IPS-15b (cell line): Measurements from ENCODE around the gene XPNPEP3.
"Not testable (repeated sequence)": the region's sequence is repeated elsewhere in the genome, so short reads cannot be mapped to it uniquely, and the experiment has no call there.

Experiments
- H3K27me3 ChIP-seq: one replicate; pipeline ENCODE4 v1.6.1; 2013; ENCODE audit warnings: low read length; ENCODE audit not compliant: control insufficient read depth, insufficient read depth
- H3K36me3 ChIP-seq: one replicate; pipeline ENCODE4 v1.6.1; 2013; ENCODE audit warnings: low read length; ENCODE audit not compliant: control insufficient read depth, insufficient read depth
- H3K4me1 ChIP-seq: one replicate; pipeline ENCODE4 v1.6.1; 2013; ENCODE audit warnings: mild to moderate bottlenecking, low read length; ENCODE audit not compliant: control insufficient read depth, insufficient read depth
- H3K4me3 ChIP-seq: one replicate; pipeline ENCODE4 v1.5.1; 2013; ENCODE audit warnings: low read depth, low read length
- H3K9ac ChIP-seq: one replicate; pipeline ENCODE4 v1.6.1; 2013; ENCODE audit warnings: low read depth, mild to moderate bottlenecking, low read length
- H3K9me3 ChIP-seq: one replicate; pipeline ENCODE4 v1.6.1; 2013; ENCODE audit warnings: mild to moderate bottlenecking, low read length; ENCODE audit not compliant: control insufficient read depth, insufficient read depth

The XPNPEP3 gene

DNA sequence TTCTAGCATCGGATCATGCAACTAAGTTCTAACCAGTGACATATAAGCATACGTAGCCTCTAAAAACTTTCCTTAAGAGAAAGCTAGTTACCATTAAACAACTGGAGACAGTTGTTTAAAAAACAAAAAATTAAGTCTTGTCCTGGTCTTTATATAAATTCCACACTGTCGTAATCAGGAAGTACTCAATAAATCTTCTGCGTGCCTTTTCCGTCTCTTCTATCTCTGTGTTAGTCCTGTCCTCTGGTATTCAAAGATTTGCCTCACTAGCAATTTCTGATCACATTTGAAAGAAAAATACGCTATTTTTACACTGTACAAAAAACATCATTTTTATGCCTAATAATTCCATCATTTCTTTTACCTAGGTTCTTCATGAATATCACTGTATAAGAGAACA is 27.8 kb upstream of the XPNPEP3 start:
- peaks cover 4% of the 10 kb centered on the region for H3K4me1 ChIP-seq
- no peak overlapping the region for H3K9ac ChIP-seq
- no peak overlapping the region for H3K4me3 ChIP-seq
- H3K36me3 ChIP-seq = peaks cover 6% of the 10 kb centered on the region
- H3K27me3 ChIP-seq = no peaks in the 10 kb centered on the region
- no peaks in the 10 kb centered on the region for H3K9me3 ChIP-seq

DNA sequence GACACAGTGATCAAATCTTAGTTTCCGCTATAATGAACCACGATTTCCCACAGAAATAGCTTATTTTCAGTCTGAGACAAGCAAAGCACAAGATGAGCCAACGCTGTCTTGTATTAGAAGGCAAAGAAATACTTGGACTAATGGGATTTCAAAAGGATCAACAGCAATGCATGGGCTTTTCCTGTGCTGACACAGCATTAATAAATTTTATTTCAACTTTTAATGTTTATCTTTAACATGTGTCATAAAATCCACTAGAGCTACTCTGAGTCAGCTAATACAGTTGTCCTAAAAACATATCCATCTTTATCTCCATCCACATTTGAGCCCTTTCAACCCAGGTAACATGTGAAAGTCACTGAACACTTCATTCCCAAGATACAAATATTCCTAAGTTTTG is 22.3 kb upstream of the XPNPEP3 start:
- Histone ChIP-seq H3K9ac (no peak overlapping the region), H3K36me3 (peaks cover 26% of the 10 kb centered on the region), H3K27me3 (no peaks in the 10 kb centered on the region), H3K4me3 (no peak overlapping the region), H3K4me1 (no peaks in the 10 kb centered on the region), H3K9me3 (no peaks in the 10 kb centered on the region)

DNA sequence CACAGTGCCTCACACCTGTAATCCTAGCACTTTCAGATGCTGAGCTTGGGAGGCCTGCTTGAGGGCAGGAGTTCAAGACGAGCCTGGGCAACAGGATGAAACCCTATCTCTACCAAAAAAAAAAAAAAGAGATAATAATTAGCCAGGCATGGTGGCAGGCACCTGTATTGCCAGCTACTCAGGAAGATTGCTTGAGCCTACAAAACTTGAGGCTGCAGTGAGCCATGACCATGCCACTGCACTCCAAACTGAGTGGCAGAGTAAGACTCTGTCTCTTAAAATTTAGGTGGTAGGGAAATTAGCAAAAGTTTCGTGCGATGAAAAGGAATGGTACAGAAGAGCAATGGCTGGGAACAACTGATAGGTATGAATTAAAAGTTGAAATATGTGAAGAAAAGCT is 18.5 kb upstream of the XPNPEP3 start:
- Histone ChIP-seq H3K9me3 (no peaks in the 10 kb centered on the region), H3K27me3 (no peaks in the 10 kb centered on the region), H3K9ac (no peak overlapping the region), H3K4me3 (no peak overlapping the region), H3K4me1 (no peaks in the 10 kb centered on the region), H3K36me3 (peaks cover 32% of the 10 kb centered on the region)

DNA sequence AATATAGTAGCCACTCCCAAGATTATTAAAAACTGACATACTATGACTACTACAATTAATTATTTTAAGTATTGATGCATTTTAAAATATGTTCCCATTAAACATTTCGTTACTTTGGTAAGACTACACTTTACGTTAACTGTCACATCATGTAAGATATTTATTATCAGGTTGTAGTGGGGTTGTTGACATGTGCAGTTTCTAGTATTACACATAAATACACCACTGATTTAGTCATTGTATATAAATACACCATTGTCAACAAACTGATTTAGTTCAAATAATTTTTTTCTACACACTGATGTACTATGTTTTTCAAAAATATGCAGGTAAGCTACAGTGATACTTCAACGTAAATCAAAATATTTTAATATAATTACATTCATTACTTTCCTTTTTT is 12.0 kb upstream of the XPNPEP3 start:
- no peak overlapping the region for H3K9ac ChIP-seq
- H3K27me3 ChIP-seq = no peaks in the 10 kb centered on the region
- H3K9me3 ChIP-seq = no peaks in the 10 kb centered on the region
- H3K4me3 ChIP-seq = no peak overlapping the region
- H3K4me1 ChIP-seq = no peaks in the 10 kb centered on the region
- H3K36me3 ChIP-seq = peaks cover 28% of the 10 kb centered on the region

DNA sequence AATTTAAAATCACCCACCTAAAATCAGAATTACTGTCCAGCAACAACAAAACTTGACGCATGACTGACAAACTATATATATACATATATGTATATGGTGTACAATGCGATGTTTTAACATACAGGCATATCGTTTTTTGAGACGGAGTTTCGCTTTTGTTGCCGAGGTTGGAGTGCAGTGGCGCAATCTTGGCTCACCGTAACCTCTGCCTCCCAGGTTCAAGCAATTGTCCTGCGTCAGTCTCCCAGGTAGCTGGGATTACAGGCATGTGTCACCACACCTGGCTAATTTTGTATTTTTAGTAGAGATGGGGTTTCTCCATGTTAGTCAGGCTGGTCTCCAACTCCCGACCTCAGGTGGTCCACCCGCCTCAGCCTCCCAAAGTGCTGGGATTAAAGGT is 11.1 kb upstream of the XPNPEP3 start:
- H3K4me1 ChIP-seq, H3K9ac ChIP-seq, H3K4me3 ChIP-seq, H3K27me3 ChIP-seq, H3K9me3 ChIP-seq: not testable (repeated sequence)
- peaks cover 21% of the 10 kb centered on the region for H3K36me3 ChIP-seq

DNA sequence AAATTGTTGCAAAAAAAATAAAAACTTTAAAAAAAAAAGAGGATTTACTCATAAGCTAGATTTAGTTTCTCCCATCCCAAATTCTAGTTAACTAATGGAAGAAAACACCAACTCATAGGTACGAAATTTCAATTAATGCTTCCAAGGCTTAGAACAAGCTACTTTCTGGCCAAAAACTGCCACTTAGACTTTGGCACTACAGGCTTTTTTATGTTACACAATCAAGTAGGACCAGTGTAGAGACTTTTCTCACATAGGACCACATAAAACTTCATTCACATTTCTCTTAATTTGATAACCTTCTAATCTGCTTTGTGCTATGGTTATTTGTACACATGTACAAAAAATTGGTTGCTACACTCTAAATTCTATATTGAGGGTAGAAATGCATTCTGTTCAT is 3.6 kb upstream of the XPNPEP3 start:
- Histone ChIP-seq H3K4me1 (no peaks in the 10 kb centered on the region), H3K4me3 (no peak overlapping the region), H3K27me3 (no peaks in the 10 kb centered on the region), H3K9me3 (no peaks in the 10 kb centered on the region), H3K9ac (no peak overlapping the region), H3K36me3 (peaks cover under 1% of the 10 kb centered on the region)

DNA sequence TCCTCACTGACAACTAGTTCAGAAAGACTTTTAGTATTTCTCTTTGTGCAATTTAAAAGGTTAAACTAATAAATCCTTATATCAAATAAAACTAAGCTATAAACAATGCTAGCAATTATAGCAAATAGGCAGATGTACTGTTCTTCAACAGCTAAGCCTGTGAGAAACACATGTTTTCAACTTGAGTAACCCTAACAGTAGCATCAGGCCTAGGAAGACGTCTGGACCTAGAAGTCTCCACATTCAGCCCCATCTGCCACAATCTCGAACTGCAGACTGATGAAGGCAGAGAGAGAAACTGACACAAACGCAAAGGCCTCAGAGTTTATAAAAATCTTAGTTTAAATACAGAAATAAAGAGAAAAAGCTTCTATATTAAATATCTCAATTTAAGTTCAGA is 3.0 kb upstream of the XPNPEP3 start:
- H3K4me3 ChIP-seq = no peak overlapping the region
- H3K9ac ChIP-seq = no peak overlapping the region
- H3K36me3 ChIP-seq = no peaks in the 10 kb centered on the region
- no peaks in the 10 kb centered on the region for H3K9me3 ChIP-seq
- H3K4me1 ChIP-seq = no peaks in the 10 kb centered on the region
- H3K27me3 ChIP-seq = no peaks in the 10 kb centered on the region

DNA sequence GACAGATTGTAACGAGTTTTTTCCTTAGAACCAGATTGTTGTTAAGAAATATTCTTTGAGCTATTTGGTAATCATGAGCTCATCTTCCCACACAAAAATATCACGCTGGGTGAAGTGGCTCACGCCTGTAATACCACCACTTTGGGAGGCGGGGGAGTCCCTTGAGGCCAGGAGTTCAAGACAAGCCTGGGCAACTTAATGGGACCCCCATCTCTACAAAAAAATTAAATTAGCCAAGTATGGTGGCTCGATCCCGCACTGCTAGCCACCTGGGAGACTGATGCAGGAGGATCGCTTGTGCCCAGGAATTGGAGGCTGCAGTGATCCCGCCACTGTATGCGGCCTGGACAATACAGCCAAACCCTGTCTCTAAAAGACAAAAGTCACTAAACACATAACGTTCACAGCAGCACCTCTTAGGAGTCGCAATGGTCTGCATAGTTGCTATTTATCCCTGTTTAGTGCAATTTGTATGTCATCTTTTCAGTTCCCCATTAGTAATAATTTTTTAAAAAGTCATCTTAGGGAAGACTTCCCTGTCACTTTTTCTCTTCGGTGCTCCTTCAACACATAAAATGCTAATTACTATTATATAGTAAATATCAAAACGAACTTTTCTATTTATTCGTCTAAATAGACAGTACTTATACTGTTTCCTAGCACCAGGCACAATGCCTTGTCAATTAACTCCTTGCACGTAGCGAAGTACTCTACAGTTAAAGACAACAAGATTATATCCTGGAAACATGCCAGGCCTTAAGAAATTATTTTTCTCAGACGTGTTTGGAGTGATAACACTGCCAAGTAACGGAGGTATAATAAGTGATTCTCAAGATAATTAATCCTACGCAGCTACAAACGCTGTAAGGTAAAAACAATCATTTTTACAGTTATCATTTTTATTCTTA is 1.6 kb upstream of the XPNPEP3 start:
- H3K9me3 ChIP-seq = no peaks in the 10 kb centered on the region
- H3K4me1 ChIP-seq = no peaks in the 10 kb centered on the region
- no peaks in the 10 kb centered on the region for H3K36me3 ChIP-seq
- no peaks in the 10 kb centered on the region for H3K27me3 ChIP-seq
- peak overlapping the region; percentile 81 for H3K4me3 ChIP-seq
- H3K9ac ChIP-seq = peak overlapping the region; percentile 98

DNA sequence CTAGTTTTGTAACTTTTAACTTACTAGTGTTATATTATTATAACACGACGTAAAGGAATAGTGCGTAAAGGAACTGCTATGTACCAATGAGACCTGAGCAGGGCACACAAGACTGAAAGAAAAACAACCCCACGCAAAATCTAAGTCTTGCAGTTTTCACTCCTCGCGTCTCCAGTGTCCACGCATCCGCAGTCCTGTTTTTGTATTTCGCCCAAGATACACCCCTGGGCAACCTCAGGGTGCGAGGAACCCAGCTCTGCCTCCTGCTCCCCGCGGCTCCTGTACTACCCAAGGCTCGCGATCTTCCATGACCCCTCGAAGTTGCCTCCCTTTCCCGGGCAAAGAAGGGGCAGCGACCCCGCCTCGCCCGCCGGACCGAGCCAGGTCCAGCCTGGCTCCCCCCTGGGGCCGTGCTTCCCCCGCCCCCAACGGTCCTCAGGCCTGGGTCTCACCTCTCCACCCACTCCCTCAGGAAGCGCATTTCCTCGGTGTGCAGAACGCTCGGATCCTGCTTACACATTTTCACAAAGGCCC is 902 bp upstream of the XPNPEP3 start:
- Histone ChIP-seq H3K4me1 (no peaks in the 10 kb centered on the region), H3K4me3 (peak overlapping the region; percentile 81), H3K36me3 (no peaks in the 10 kb centered on the region), H3K27me3 (no peaks in the 10 kb centered on the region), H3K9ac (peak overlapping the region; percentile 98), H3K9me3 (no peaks in the 10 kb centered on the region)

DNA sequence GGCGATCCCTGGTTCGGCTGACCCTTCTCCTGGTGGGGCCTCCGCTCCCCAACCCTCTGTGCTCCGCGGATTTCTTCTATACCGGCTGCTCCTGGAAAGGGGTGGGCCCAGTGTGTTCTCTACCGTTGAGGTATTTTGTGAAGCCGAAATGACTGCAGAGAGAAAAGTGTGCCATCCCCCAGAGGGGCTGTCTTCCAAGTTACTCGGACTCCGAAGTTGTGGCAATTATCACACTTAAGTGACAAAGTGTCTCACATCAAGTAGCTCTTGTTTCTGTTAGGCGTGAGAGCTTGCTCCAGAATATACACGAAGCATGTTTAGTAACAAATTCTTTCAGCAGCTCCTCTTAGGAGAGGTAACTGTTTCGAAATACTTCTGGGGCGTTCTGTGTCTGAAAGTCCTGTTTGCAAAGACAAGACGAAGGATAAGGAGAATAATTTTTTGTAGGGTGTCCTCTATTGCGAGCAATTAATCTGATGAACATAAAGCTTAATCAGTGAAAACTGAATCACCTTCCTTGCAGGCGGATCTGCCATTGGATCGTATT is 434 bp downstream of the XPNPEP3 start:
- Histone ChIP-seq H3K4me3 (peak overlapping the region; percentile 81), H3K4me1 (no peaks in the 10 kb centered on the region), H3K9me3 (no peaks in the 10 kb centered on the region), H3K27me3 (no peaks in the 10 kb centered on the region), H3K36me3 (no peaks in the 10 kb centered on the region), H3K9ac (peak overlapping the region; percentile 98)

DNA sequence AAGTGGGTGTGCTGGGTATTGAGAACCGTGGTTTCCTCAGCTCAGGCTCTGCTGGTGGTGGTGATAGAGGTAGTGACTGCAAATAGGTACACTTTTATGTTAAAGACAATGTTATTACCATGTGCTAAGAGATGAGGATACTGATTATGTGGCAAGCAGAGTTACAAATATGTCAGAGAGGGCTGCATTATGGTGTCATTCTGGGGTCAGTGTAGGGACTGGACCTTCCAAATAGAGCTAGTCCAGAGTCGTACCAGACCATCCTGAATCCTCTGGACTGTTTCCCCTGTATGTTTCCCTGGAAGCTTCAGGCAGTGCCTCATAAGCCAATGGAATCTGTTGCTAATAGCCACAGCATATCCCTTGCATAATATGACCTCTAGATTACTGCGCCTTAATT is 5.1 kb downstream of the XPNPEP3 start, which contains the start of gene DNAJB7:
DNAJB7 (minus strand) TSS at position 101 of the 400 bp plus-strand sequence. CDS start 119 bp downstream, outside the sequence.
- Histone ChIP-seq H3K4me1 (no peaks in the 10 kb centered on the region), H3K36me3 (no peaks in the 10 kb centered on the region), H3K27me3 (no peaks in the 10 kb centered on the region), H3K4me3 (no peak within 1 kb of the TSS), H3K9me3 (no peaks in the 10 kb centered on the region), H3K9ac (no peak within 1 kb of the TSS)

DNA sequence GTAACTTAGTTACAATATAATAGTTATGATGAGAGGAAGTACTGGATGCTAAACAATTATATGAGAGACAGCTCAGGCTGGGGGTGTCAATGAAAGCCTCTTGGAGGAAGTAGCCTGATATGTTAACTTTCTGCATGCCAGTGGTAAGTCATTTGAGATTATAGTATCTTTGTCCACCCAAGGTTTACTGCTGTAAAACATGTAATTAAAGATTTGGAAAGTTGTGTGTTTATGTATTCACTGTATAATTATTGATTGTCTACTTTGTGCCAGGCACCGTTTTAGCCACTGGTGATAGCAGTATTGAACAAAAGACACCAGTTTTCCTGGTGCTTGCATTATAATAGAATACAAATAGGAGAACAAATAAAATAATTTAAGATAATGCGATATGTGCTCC is 5.6 kb downstream of the XPNPEP3 start:
- Histone ChIP-seq H3K36me3 (no peaks in the 10 kb centered on the region), H3K27me3 (no peaks in the 10 kb centered on the region), H3K9me3 (no peaks in the 10 kb centered on the region), H3K4me3 (no peak overlapping the region), H3K9ac (no peak overlapping the region), H3K4me1 (no peaks in the 10 kb centered on the region)
